Mesodermal cell (in vitro differentiated cells): ENCODE measurements around the gene DEFB131A. TPM values are rescaled to one million over a fixed set of nuclear protein-coding genes. Genes with fewer than 3 reads are reported as not detected.
"Not testable (repeated sequence)": the region's sequence is repeated elsewhere in the genome, so short reads cannot be mapped to it uniquely, and the experiment has no call there.

Experiments used
- H3K27ac ChIP-seq: 2 replicates; pipeline ENCODE4 v1.7.0; 2013; ENCODE audit warnings: mild to moderate bottlenecking, low read depth, low read length, moderate library complexity; ENCODE audit not compliant: severe bottlenecking
- H3K36me3 ChIP-seq: 2 replicates; pipeline ENCODE4 v1.7.1; 2013; ENCODE audit warnings: mild to moderate bottlenecking, low read length, moderate library complexity; ENCODE audit not compliant: control insufficient read depth, insufficient read depth
- H3K4me1 ChIP-seq: one replicate; pipeline ENCODE4 v1.7.1; 2013; ENCODE audit warnings: mild to moderate bottlenecking, low read length; ENCODE audit not compliant: insufficient read depth, control insufficient read depth, poor library complexity, severe bottlenecking
- H3K4me3 ChIP-seq: 2 replicates; pipeline ENCODE4 v1.7.0; 2013; ENCODE audit warnings: low read length, control low read depth, mild to moderate bottlenecking; ENCODE audit not compliant: insufficient read depth, poor library complexity, severe bottlenecking; ENCODE audit errors: extremely low read depth
- H3K9me3 ChIP-seq: 2 replicates; pipeline ENCODE4 v1.7.1; 2013; ENCODE audit warnings: mild to moderate bottlenecking, low read length, moderate library complexity; ENCODE audit not compliant: control insufficient read depth
- WGBS, 2 experiments: methylation state at CpG; one replicate each; pipeline ENCODE4 v1.1.5; 2013; ENCODE audit warnings: missing lambda C conversion rate in 2 of 2; ENCODE audit not compliant: insufficient coverage in 2 of 2; 5-methylcytosine and 5-hydroxymethylcytosine counted together
- polyA plus RNA-seq, 2 experiments: library from polyadenylated mRNA; stranded (reverse); fragments of 50-300 nt; gene quantifications; one replicate each; pipeline ENCODE4 v1.2.3, GENCODE V29; 2013

DEFB131A gene, protein sequence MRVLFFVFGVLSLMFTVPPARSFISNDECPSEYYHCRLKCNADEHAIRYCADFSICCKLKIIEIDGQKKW
- not detected for polyA plus RNA-seq (2013, experiment 1 of 2)
- not detected for polyA plus RNA-seq (2013, experiment 2 of 2)

GRCh38 chr4:9444114-9444513, at the start of gene DEFB131A:
DEFB131A (plus strand) TSS chr4:9444414; CDS start chr4:9444534, 120 bp downstream.
- H3K36me3 ChIP-seq, H3K27ac ChIP-seq, H3K4me3 ChIP-seq, H3K4me1 ChIP-seq, H3K9me3 ChIP-seq: not testable (repeated sequence)
- no CpG with 5 or more reads among the region's 3 CpGs for WGBS, 2 experiments

DNA sequence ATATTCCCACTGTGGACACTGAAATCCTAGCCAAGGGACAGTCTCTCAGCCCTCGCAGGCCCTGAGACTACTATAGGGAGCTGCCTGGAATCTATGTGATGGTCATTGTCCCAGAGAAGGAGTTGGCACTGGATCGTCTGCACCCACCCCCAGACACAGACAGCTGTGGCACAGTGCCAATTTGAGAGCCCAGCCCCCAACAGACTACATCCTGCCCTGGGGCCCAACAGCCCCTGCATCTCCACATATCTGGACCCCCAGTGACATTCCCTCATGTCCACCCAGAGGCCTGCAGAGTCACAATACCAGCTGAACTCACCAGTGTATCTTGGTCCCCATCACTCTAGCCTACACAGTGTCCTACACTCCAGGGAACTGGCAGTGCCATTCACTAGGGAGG, 38.4 kb upstream of the DEFB131A start:
- not testable (repeated sequence) for H3K4me1 ChIP-seq, H3K4me3 ChIP-seq, H3K27ac ChIP-seq, H3K36me3 ChIP-seq, H3K9me3 ChIP-seq
- 100% methylated on average over 1 of the region's 2 CpGs; no CpG with 5 or more reads in 1 of the 2 experiments for WGBS, 2 experiments

GRCh38 chr4:9406491-9406890, 37.7 kb upstream of the DEFB131A start:
- not testable (repeated sequence) for H3K4me3 ChIP-seq, H3K27ac ChIP-seq, H3K36me3 ChIP-seq, H3K4me1 ChIP-seq, H3K9me3 ChIP-seq
- WGBS, 2 experiments = 50 to 64% methylated on average over 2 of the region's 3 CpGs

DNA sequence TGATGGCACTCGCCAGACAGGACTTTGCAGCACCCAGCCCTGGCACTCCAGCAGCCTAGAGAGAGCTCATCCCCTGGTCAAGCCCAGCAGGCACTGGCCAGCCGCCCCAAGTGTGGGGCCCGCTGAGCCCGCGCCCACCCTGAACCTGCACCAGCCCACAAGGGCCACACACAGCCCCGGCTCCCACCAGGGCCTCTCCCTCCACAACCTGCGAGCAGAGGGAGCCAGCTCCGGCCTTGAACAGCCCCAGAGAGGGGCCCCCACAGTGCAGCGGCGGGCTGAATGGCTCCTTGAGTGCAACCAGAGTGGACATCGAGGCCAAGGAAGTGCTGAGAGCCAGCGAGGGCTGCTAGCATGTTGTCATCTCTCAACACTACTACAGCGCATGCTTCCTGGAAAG, 34.4 kb upstream of the DEFB131A start:
- H3K9me3 ChIP-seq = peaks cover 5% of the 10 kb centered on the region
- no peaks in the 10 kb centered on the region for H3K4me1 ChIP-seq
- no peak overlapping the region for H3K27ac ChIP-seq
- H3K36me3 ChIP-seq = no peaks in the 10 kb centered on the region
- 100% methylated on average over 2 of the region's 13 CpGs; no CpG with 5 or more reads in 1 of the 2 experiments for WGBS, 2 experiments
- H3K4me3 ChIP-seq = no peak overlapping the region

DNA sequence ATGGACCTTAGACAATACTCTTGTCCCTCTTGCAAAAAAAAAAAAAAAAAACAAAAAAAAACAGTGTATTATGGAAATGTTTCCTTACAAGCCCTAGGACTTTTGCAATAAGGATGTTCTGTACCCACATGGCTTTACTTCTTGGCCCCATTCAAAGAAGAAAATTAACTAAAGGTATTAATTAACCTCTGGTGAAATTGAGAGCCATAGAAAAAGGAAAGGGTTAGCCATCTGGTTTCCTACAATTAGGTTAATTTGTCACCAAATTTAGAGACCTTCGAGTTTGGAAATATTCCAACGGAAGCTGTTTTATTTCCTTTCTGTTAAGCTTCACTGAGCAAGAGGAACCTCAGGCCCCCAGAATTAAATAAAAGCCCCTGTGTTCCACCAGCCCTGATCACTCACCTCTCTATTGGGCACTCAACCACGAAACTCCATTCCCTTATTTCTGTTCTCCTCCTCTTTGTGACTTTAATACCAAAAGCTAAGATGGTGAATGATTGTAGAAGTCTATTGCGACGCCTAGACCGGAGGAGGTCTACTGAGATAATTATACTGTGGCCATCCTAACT, 22.2 kb upstream of the DEFB131A start:
- not testable (repeated sequence) for H3K4me3 ChIP-seq, H3K27ac ChIP-seq, H3K36me3 ChIP-seq, H3K9me3 ChIP-seq, H3K4me1 ChIP-seq
- 76 to 83% methylated on average over 2 of the region's 6 CpGs for WGBS, 2 experiments

- H3K4me1 ChIP-seq, H3K4me3 ChIP-seq, H3K27ac ChIP-seq, H3K9me3 ChIP-seq, H3K36me3 ChIP-seq: not testable (repeated sequence)
- WGBS, 2 experiments = no CpG with 5 or more reads among the region's 1 CpG
Observed at GRCh38 chr4:9425916-9426315, 18.3 kb upstream of the DEFB131A start.

DNA sequence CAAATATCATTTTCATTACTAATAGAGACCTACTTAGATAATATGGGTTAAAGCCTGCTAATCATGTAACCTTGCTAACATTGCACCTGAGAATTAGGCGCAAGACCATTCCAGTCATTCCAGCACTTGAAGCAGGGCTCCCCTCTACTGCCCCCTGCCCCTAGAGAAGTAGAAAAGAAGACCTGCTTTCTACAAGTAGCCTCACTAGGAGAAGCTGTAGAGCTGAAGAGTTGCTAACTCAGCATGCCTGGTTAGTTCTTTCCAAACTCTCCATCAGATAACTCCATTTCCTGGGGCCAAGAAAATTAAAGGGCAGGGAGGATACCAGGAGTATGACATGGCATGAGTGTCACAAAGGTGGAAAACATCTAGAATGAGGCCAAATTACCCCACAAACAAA, 14.2 kb upstream of the DEFB131A start:
- WGBS, 2 experiments = 100% methylated on average over 1 of the region's 1 CpG; no CpG with 5 or more reads in 1 of the 2 experiments
- H3K27ac ChIP-seq = not testable (repeated sequence)

GRCh38 chr4:9433320-9433719, 10.9 kb upstream of the DEFB131A start:
- 0% methylated on average over 1 of the region's 1 CpG; no CpG with 5 or more reads in 1 of the 2 experiments for WGBS, 2 experiments
- not testable (repeated sequence) for H3K27ac ChIP-seq, H3K4me1 ChIP-seq, H3K9me3 ChIP-seq, H3K36me3 ChIP-seq, H3K4me3 ChIP-seq

More for the DNA sequence above, 14.2 kb upstream of the DEFB131A start:
- H3K9me3 ChIP-seq, H3K4me1 ChIP-seq, H3K4me3 ChIP-seq, H3K36me3 ChIP-seq: not testable (repeated sequence)

GRCh38 chr4:9436728-9437127, 7.5 kb upstream of the DEFB131A start:
- H3K4me1 ChIP-seq, H3K27ac ChIP-seq, H3K4me3 ChIP-seq, H3K36me3 ChIP-seq, H3K9me3 ChIP-seq: not testable (repeated sequence)

DNA sequence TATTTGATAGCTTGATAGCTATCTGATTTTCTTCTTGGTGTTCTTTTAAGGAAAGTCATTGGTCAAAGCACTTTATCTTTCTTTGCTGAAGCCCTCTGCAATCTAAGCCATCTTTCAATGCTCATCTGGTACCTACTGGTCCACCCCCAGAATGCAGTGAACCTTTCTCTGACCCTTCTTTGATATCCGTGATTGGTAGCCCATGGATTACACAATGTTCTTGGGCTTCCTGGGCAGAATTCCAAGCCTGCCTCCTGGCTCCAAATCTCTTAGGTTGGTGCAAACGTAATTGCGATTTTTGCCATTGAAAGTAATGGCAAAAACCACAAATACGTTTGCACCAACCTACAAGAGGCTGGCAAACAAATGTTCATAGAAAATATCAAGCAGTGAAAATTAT, 1.9 kb upstream of the DEFB131A start:
- not testable (repeated sequence) for H3K4me1 ChIP-seq, H3K27ac ChIP-seq, H3K36me3 ChIP-seq, H3K9me3 ChIP-seq, H3K4me3 ChIP-seq
- no CpG with 5 or more reads among the region's 4 CpGs for WGBS, 2 experiments

DNA sequence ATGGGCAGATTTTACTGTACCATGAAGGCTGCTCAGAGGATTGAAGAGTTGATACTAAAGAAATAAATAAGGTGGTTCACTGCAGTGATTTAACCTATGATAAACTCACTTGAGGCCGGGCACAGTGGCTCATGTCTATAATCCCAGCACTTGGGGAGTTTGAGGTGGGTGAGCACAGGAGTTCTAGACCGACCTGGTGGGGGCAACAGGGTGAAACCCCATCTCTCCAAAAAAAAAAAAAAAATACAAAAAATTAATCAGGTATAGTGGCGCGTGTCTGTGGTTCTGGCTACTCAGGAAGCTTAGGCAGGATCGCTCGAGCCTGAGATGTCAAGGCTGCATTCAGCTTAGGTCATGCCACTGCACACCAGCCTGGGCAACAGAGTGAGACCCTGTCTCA, 467 bp downstream of the DEFB131A start:
- H3K9me3 ChIP-seq, H3K36me3 ChIP-seq, H3K4me1 ChIP-seq, H3K27ac ChIP-seq, H3K4me3 ChIP-seq: not testable (repeated sequence)
- 80% methylated on average over 3 of the region's 6 CpGs; no CpG with 5 or more reads in 1 of the 2 experiments for WGBS, 2 experiments
